H7 (cell line): ENCODE measurements around the gene TDRD6. TPM values are rescaled to one million over a fixed set of nuclear protein-coding genes. Genes with fewer than 3 reads are reported as not detected.
"Not testable (repeated sequence)": the region's sequence is repeated elsewhere in the genome, so short reads cannot be mapped to it uniquely, and the experiment has no call there.

Experiments used
- DNase-seq: peaks from one replicate; pipeline ENCODE4 v3.0.0; 2012
- H3K27me3 ChIP-seq: 2 replicates; pipeline ENCODE4 v1.6.0; 2011; ENCODE audit warnings: mild to moderate bottlenecking, low read length; ENCODE audit not compliant: control insufficient read depth, insufficient read depth
- H3K36me3 ChIP-seq: replicated peaks from 2 replicates; pipeline ENCODE4 v1.5.1; 2011; ENCODE audit warnings: low read length; ENCODE audit not compliant: control insufficient read depth, insufficient read depth
- H3K4me3 ChIP-seq: 2 replicates; pipeline ENCODE4 v1.5.1; 2011; ENCODE audit warnings: low read depth, mild to moderate bottlenecking, control low read depth, low read length, moderate library complexity; ENCODE audit not compliant: insufficient read depth
- total RNA-seq: library from RNA; depleted of rRNA; stranded (reverse); fragments of >200 nt; shearing (Covaris generic); gene quantifications from 2 replicates; pipeline ENCODE4 v1.2.3, GENCODE V29; 2014; rRNA removed

The TDRD6 gene, protein sequence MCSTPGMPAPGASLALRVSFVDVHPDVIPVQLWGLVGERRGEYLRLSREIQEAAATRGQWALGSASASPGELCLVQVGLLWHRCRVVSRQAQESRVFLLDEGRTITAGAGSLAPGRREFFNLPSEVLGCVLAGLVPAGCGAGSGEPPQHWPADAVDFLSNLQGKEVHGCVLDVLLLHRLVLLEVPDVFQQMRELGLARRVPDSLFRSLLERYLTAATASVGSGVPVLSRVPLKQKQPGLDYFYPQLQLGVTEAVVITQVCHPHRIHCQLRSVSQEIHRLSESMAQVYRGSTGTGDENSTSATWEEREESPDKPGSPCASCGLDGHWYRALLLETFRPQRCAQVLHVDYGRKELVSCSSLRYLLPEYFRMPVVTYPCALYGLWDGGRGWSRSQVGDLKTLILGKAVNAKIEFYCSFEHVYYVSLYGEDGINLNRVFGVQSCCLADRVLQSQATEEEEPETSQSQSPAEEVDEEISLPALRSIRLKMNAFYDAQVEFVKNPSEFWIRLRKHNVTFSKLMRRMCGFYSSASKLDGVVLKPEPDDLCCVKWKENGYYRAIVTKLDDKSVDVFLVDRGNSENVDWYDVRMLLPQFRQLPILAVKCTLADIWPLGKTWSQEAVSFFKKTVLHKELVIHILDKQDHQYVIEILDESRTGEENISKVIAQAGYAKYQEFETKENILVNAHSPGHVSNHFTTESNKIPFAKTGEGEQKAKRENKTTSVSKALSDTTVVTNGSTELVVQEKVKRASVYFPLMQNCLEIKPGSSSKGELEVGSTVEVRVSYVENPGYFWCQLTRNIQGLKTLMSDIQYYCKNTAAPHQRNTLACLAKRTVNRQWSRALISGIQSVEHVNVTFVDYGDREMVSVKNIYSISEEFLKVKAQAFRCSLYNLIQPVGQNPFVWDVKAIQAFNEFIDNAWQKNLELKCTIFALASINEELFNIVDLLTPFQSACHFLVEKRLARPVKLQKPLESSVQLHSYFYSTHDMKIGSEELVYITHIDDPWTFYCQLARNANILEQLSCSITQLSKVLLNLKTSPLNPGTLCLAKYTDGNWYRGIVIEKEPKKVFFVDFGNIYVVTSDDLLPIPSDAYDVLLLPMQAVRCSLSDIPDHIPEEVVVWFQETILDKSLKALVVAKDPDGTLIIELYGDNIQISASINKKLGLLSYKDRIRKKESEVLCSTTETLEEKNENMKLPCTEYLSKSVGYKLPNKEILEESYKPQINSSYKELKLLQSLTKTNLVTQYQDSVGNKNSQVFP (N-terminal part only)
- total RNA-seq = not detected in 2 replicates

GRCh38 chr6:46687619-46688097 is at the start of gene TDRD6:
Gene TDRD6, plus strand, starts transcription at chr6:46687885. Its CDS starts 244 bp downstream, at chr6:46688129.
- H3K36me3 ChIP-seq = no peaks in the 10 kb centered on the region
- H3K4me3 ChIP-seq = no peak within 1 kb of the TSS
- H3K27me3 ChIP-seq = no peaks in the 10 kb centered on the region
- peak; percentile 30 for DNase-seq

DNA sequence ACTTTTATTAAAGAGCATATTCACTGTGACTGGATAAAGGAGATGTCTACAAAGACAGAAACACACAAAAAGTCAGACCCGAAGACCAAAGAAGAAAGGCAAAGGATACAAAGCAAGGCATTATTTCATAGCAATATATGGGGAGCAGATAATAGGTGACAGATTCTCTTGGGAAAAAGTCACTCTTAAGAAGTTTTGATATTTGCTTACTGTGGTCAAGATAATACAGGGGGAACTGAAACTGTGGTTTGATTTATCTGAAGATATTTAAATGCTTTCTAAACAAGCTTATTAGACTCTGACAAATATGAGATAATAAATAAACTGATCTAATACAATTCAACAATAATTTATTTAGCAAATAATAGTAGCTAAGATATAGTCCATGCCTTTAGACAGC is 49.8 kb upstream of the TDRD6 start:
- no peaks in the 10 kb centered on the region for H3K27me3 ChIP-seq
- no peak for DNase-seq
- H3K4me3 ChIP-seq = no peak overlapping the region
- H3K36me3 ChIP-seq = no peaks in the 10 kb centered on the region

GRCh38 chr6:46638650-46639049 is 49.0 kb upstream of the TDRD6 start:
- no peak overlapping the region for H3K4me3 ChIP-seq
- no peaks in the 10 kb centered on the region for H3K27me3 ChIP-seq
- DNase-seq = no peak
- no peaks in the 10 kb centered on the region for H3K36me3 ChIP-seq

DNA sequence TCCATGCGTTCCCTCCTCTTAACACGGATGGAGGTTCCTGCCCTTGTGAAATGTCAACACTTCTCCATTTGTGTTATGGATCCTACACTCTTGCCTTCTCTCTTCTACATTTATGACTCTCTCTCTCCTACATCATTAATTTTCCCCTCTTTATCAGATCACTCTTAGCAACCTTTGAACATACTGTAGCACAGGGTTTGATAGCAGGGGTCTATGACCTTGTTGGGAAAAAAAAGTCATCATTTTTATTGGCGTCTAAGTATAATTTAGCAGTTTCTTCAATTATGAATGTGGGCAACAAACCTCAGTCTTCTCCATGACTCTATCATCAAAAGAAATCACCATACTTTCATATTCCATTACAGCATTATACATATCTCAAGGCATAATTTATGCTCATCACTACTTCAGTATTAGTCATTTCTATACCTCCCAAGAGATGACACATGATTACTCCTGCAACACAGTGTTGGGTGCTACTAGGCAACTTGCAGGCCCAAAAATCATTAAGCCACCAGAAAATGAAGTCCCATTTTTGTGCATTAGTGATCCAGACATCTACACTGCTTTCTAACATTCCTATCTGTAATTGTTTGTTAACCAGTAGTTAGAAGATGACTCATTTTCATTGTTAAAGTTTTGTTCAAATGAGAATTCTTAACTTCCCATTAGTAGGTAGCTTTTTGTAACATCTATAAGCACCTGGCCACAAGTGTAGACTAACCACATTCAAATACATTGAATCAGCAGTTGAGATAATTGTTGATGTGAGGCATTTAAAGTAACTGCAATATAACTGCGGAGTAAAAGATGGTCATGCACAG is 44.5 kb upstream of the TDRD6 start:
- DNase-seq = no peak
- H3K27me3 ChIP-seq = no peaks in the 10 kb centered on the region; the same call in 1 of the 2 replicates
- H3K36me3 ChIP-seq = no peaks in the 10 kb centered on the region
- no peak overlapping the region for H3K4me3 ChIP-seq

DNA sequence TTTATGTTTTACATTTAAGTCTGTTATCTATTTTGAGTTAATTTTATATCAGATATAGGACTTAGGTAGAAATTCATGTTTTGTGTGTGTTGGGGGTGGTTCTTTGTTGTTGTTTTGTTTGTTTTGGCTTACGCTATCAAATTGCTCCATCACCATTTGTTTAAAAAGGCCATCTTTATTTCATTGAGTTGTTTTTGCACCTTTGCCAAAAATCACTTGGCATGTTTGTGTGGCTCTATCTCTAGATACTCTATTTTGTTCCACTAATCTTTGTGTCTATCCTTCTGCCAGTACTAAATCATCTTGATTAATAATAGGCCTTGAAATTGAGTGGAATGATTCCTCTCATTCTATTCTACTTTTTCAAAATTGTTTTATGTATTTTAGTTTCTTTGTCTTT is 42.4 kb upstream of the TDRD6 start:
- no peak overlapping the region for H3K4me3 ChIP-seq
- no peaks in the 10 kb centered on the region; the same call in 1 of the 2 replicates for H3K27me3 ChIP-seq
- no peaks in the 10 kb centered on the region for H3K36me3 ChIP-seq
- DNase-seq = no peak

GRCh38 chr6:46648108-46648507 is 39.6 kb upstream of the TDRD6 start:
- DNase-seq, H3K4me3 ChIP-seq: not testable (repeated sequence)

GRCh38 chr6:46648869-46649492 is 38.7 kb upstream of the TDRD6 start:
- H3K4me3 ChIP-seq = no peak overlapping the region
- H3K36me3 ChIP-seq = no peaks in the 10 kb centered on the region
- H3K27me3 ChIP-seq = peaks cover 13% of the 10 kb centered on the region
- no peak for DNase-seq

More at GRCh38 chr6:46648108-46648507, 39.6 kb upstream of the TDRD6 start:
- not testable (repeated sequence) for H3K27me3 ChIP-seq, H3K36me3 ChIP-seq

DNA sequence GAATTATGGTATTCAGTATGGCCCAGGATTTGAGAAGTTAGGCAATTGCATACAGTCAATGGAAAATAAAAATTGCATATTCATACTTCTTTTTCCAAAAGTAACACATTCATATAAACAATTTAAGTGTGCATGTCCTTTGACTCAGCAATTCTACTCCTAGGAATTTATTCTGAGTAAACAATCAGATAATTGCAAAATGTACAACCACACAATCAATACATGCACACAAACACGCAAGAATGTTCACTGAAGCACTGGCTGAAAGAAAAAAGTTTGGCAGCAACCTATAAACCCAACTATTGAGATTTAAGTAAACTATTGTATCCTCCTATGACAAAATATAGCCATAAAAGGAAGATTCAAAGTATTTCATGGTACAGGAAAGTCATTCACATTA is 36.7 kb upstream of the TDRD6 start:
- H3K27me3 ChIP-seq = peaks cover 25% of the 10 kb centered on the region
- no peak for DNase-seq
- H3K4me3 ChIP-seq = no peak overlapping the region
- no peaks in the 10 kb centered on the region for H3K36me3 ChIP-seq

- no peak for DNase-seq
- Histone ChIP-seq H3K36me3 (no peaks in the 10 kb centered on the region), H3K4me3 (peak overlapping the region; percentile 79), H3K27me3 (peaks cover 25% of the 10 kb centered on the region)
These were observed 35.9 kb upstream of the TDRD6 start for GRCh38 chr6:46651816-46652215.

- H3K27me3 ChIP-seq = peaks cover 25% of the 10 kb centered on the region
- H3K36me3 ChIP-seq = no peaks in the 10 kb centered on the region
- peak overlapping the region; percentile 79 for H3K4me3 ChIP-seq
- DNase-seq = no peak
These were observed 35.5 kb upstream of the TDRD6 start for GRCh38 chr6:46652232-46652602.

DNA sequence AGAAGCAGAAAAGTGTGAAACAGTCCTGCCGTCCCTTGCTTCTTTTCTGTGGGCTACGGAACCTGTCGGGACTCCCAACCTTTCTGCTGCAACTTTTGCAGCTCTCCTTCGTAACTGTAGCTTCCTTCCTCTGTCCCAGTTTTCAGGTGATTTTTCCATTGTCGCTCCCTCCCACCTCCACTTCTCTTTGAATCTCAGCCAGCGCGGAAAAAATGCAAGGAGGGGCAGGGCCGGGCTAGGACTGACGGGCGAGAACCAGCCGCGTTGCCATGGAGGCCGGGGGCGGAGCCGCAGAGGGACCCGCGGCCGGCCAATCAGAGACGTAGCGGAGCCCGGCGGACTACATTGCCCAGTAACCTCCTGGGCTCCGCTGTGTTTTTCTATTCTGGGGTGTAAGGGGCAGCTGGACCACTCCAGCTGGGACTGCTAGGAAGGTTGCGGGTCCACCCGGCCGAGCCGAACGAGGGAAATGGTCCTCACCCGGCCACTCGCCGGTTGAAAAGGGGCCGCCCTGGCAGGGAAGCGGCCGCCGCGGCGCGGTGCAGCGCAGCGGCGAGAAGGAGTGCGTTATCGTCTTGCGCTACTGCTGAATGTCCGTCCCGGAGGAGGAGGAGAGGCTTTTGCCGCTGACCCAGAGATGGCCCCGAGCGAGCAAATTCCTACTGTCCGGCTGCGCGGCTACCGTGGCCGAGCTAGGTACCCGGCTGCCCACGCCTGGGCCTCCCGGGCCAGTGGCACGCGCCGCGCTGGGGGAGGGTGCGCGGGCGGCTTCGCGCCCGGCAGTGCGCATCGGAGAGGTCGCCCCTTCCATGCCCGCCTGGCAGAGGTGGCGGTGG is 34.9 kb upstream of the TDRD6 start, which contains the start of the genes CYP39A1 and SLC25A27:
TSS of gene CYP39A1 (minus strand) at position 216 of the 836 bp plus-strand sequence. CDS start 236 bp downstream, outside the sequence.
TSS of gene SLC25A27 (plus strand) at position 373 of the 836 bp plus-strand sequence. CDS start at position 591, 218 bp downstream.
- H3K36me3 ChIP-seq = no peaks in the 10 kb centered on the region
- H3K4me3 ChIP-seq = peak within 1 kb of the TSS; percentile 79
- DNase-seq = peak; percentile 90
- peaks cover 25% of the 10 kb centered on the region for H3K27me3 ChIP-seq

- peak overlapping the region; percentile 79 for H3K4me3 ChIP-seq
- H3K27me3 ChIP-seq = peaks cover 25% of the 10 kb centered on the region
- DNase-seq = no peak
- no peaks in the 10 kb centered on the region for H3K36me3 ChIP-seq
These were observed 34.1 kb upstream of the TDRD6 start for GRCh38 chr6:46653439-46654195.
